Ectodermal cell (in vitro differentiated cells): Measurements from ENCODE around the gene CTNNA3.

Experiments used
- H3K27ac ChIP-seq: 2 replicates; pipeline ENCODE4 v1.7.0; 2013; ENCODE audit warnings: mild to moderate bottlenecking, low read depth, low read length; ENCODE audit not compliant: insufficient read depth, poor library complexity, severe bottlenecking
- H3K27me3 ChIP-seq: 2 replicates; pipeline ENCODE4 v1.7.0; 2013; ENCODE audit warnings: mild to moderate bottlenecking, low read length; ENCODE audit not compliant: insufficient read depth, control insufficient read depth, poor library complexity, severe bottlenecking
- H3K36me3 ChIP-seq: one replicate; pipeline ENCODE4 v1.7.0; 2013; ENCODE audit warnings: low read length; ENCODE audit not compliant: control insufficient read depth, insufficient read depth
- H3K4me1 ChIP-seq: one replicate; pipeline ENCODE4 v1.7.0; 2013; ENCODE audit warnings: low read length; ENCODE audit not compliant: control insufficient read depth, insufficient read depth
- H3K4me3 ChIP-seq: 2 replicates; pipeline ENCODE4 v1.7.0; 2013; ENCODE audit warnings: low read depth, low read length, control low read depth; ENCODE audit not compliant: insufficient read depth
- H3K9me3 ChIP-seq: 2 replicates; pipeline ENCODE4 v1.7.0; 2013; ENCODE audit warnings: mild to moderate bottlenecking, low read length, moderate library complexity; ENCODE audit not compliant: control insufficient read depth
- WGBS, 2 experiments: methylation state at CpG; one replicate each; pipeline ENCODE4 v1.1.7; 2013; ENCODE audit warnings: missing lambda C conversion rate in 2 of 2; 5-methylcytosine and 5-hydroxymethylcytosine counted together

The CTNNA3 gene

GRCh38 chr10:66095610-66096009 lies 1600.4 kb downstream of the CTNNA3 start:
- WGBS, 2 experiments, result 97 to 100% methylated on average over 2 of the region's 2 CpGs
- Histone ChIP-seq H3K27ac (no peak overlapping the region), H3K36me3 (no peaks in the 10 kb centered on the region), H3K4me3 (no peak overlapping the region), H3K4me1 (no peaks in the 10 kb centered on the region), H3K27me3 (no peaks in the 10 kb centered on the region), H3K9me3 (no peaks in the 10 kb centered on the region)

- H3K9me3 ChIP-seq, result no peaks in the 10 kb centered on the region
- H3K4me3 ChIP-seq, result no peak overlapping the region
- H3K27ac ChIP-seq, result no peak overlapping the region
- WGBS, 2 experiments, result 78 to 94% methylated on average over 1 of the region's 1 CpG
- H3K4me1 ChIP-seq, result no peaks in the 10 kb centered on the region
- no peaks in the 10 kb centered on the region for H3K27me3 ChIP-seq
- no peaks in the 10 kb centered on the region for H3K36me3 ChIP-seq
Measured at GRCh38 chr10:66085906-66086305, 1610.1 kb downstream of the CTNNA3 start.

- H3K9me3 ChIP-seq, result no peaks in the 10 kb centered on the region
- WGBS, 2 experiments, result 94% methylated on average over 2 of the region's 2 CpGs; no CpG with 5 or more reads in 1 of the 2 experiments
- H3K27me3 ChIP-seq, result no peaks in the 10 kb centered on the region
- no peaks in the 10 kb centered on the region for H3K36me3 ChIP-seq
- H3K27ac ChIP-seq, result no peak overlapping the region
- H3K4me1 ChIP-seq, result no peaks in the 10 kb centered on the region
- H3K4me3 ChIP-seq, result no peak overlapping the region
Measured at GRCh38 chr10:66071907-66072306, 1624.1 kb downstream of the CTNNA3 start.

- Histone ChIP-seq H3K27ac (no peak overlapping the region), H3K27me3 (no peaks in the 10 kb centered on the region), H3K9me3 (no peaks in the 10 kb centered on the region), H3K4me1 (no peaks in the 10 kb centered on the region), H3K36me3 (no peaks in the 10 kb centered on the region), H3K4me3 (no peak overlapping the region)
Measured at GRCh38 chr10:66058594-66058993, 1637.4 kb downstream of the CTNNA3 start.

- Histone ChIP-seq H3K4me1 (no peaks in the 10 kb centered on the region), H3K27me3 (no peaks in the 10 kb centered on the region), H3K27ac (no peak overlapping the region), H3K36me3 (no peaks in the 10 kb centered on the region), H3K4me3 (no peak overlapping the region), H3K9me3 (no peaks in the 10 kb centered on the region)
- WGBS, 2 experiments, result 95 to 98% methylated on average over 3 of the region's 3 CpGs
Measured at GRCh38 chr10:66049335-66049734, 1646.7 kb downstream of the CTNNA3 start.

- WGBS, 2 experiments, result 88 to 100% methylated on average over 1 of the region's 1 CpG
- H3K9me3 ChIP-seq, result no peaks in the 10 kb centered on the region
- H3K27ac ChIP-seq, result no peak overlapping the region
- H3K27me3 ChIP-seq, result no peaks in the 10 kb centered on the region
- no peaks in the 10 kb centered on the region for H3K36me3 ChIP-seq
- no peaks in the 10 kb centered on the region for H3K4me1 ChIP-seq
- H3K4me3 ChIP-seq, result no peak overlapping the region
Measured at GRCh38 chr10:66045859-66046258, 1650.1 kb downstream of the CTNNA3 start.

GRCh38 chr10:66041771-66042170 lies 1654.2 kb downstream of the CTNNA3 start:
- Histone ChIP-seq H3K4me3 (no peak overlapping the region), H3K27me3 (no peaks in the 10 kb centered on the region), H3K4me1 (no peaks in the 10 kb centered on the region), H3K9me3 (no peaks in the 10 kb centered on the region), H3K27ac (no peak overlapping the region), H3K36me3 (no peaks in the 10 kb centered on the region)
- 88% methylated on average over 3 of the region's 3 CpGs for WGBS, 2 experiments

- H3K9me3 ChIP-seq, result no peaks in the 10 kb centered on the region
- H3K27me3 ChIP-seq, result no peaks in the 10 kb centered on the region
- H3K36me3 ChIP-seq, result no peaks in the 10 kb centered on the region
- no peaks in the 10 kb centered on the region for H3K4me1 ChIP-seq
- H3K4me3 ChIP-seq, result no peak overlapping the region
- WGBS, 2 experiments, result 80 to 100% methylated on average over 1 of the region's 1 CpG
- H3K27ac ChIP-seq, result no peak overlapping the region
Measured at GRCh38 chr10:66038623-66039022, 1657.4 kb downstream of the CTNNA3 start.

GRCh38 chr10:66026321-66026720 lies 1669.7 kb downstream of the CTNNA3 start:
- no peaks in the 10 kb centered on the region for H3K36me3 ChIP-seq
- no CpG with 5 or more reads among the region's 2 CpGs for WGBS, 2 experiments
- no peak overlapping the region for H3K4me3 ChIP-seq

GRCh38 chr10:66025186-66025585 lies 1670.8 kb downstream of the CTNNA3 start:
- Histone ChIP-seq H3K4me1 (no peaks in the 10 kb centered on the region), H3K9me3 (no peaks in the 10 kb centered on the region), H3K36me3 (no peaks in the 10 kb centered on the region), H3K27me3 (no peaks in the 10 kb centered on the region), H3K4me3 (no peak overlapping the region), H3K27ac (no peak overlapping the region)

More at GRCh38 chr10:66026321-66026720, 1669.7 kb downstream of the CTNNA3 start:
- H3K9me3 ChIP-seq, result no peaks in the 10 kb centered on the region
- H3K4me1 ChIP-seq, result no peaks in the 10 kb centered on the region
- no peaks in the 10 kb centered on the region for H3K27me3 ChIP-seq
- no peak overlapping the region for H3K27ac ChIP-seq

- WGBS, 2 experiments, result 100% methylated on average over 1 of the region's 2 CpGs; no CpG with 5 or more reads in 1 of the 2 experiments
- no peak overlapping the region for H3K27ac ChIP-seq
Measured at GRCh38 chr10:66021423-66021822, 1674.6 kb downstream of the CTNNA3 start.

More at GRCh38 chr10:66021423-66021822, 1674.6 kb downstream of the CTNNA3 start:
- H3K4me3 ChIP-seq, result no peak overlapping the region
- H3K9me3 ChIP-seq, result no peaks in the 10 kb centered on the region
- no peaks in the 10 kb centered on the region for H3K4me1 ChIP-seq
- H3K27me3 ChIP-seq, result no peaks in the 10 kb centered on the region
- no peaks in the 10 kb centered on the region for H3K36me3 ChIP-seq
